GM21786 (cell line): ENCODE results near the gene MMP20.
"Not testable (repeated sequence)": the region's sequence is repeated elsewhere in the genome, so short reads cannot be mapped to it uniquely, and the experiment has no call there.

Experiments
- ATAC-seq: cut with Tn5 transposase; IDR thresholded peaks from one replicate; pipeline ENCODE4 v1.9.1; 2021; ENCODE audit not compliant: unreplicated experiment

The MMP20 gene, protein sequence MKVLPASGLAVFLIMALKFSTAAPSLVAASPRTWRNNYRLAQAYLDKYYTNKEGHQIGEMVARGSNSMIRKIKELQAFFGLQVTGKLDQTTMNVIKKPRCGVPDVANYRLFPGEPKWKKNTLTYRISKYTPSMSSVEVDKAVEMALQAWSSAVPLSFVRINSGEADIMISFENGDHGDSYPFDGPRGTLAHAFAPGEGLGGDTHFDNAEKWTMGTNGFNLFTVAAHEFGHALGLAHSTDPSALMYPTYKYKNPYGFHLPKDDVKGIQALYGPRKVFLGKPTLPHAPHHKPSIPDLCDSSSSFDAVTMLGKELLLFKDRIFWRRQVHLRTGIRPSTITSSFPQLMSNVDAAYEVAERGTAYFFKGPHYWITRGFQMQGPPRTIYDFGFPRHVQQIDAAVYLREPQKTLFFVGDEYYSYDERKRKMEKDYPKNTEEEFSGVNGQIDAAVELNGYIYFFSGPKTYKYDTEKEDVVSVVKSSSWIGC

DNA sequence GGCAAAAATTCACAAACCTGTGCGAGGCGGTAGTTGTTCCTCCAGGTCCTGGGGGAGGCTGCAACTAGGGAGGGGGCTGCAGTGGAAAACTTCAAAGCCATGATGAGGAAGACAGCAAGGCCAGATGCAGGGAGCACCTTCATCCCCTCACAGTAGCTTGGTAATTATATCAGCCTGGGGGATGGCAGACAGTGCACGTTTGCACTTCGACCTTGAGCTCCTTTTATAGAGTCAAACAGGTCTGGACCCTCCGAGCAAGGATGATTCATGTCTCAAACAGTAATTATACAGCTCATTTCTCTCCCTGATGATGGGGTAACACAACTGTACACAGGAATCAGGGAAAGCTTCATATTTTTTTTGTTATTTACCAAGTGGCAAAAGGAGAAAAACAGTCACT is at the start of gene MMP20:
TSS of gene MMP20 (minus strand) at position 156 of the 400 bp plus-strand sequence. CDS start at position 143, 13 bp downstream.
- ATAC-seq, result no peak

GRCh38 chr11:102669664-102670063 is 44.5 kb upstream of the MMP20 start:
- ATAC-seq, result no peak

GRCh38 chr11:102666331-102666957 is 41.3 kb upstream of the MMP20 start:
- ATAC-seq, result peak; percentile 54

- no peak for ATAC-seq
Observed at GRCh38 chr11:102664001-102664752, 39.0 kb upstream of the MMP20 start.

- ATAC-seq, result no peak
Observed at GRCh38 chr11:102662607-102663006, 37.5 kb upstream of the MMP20 start.

DNA sequence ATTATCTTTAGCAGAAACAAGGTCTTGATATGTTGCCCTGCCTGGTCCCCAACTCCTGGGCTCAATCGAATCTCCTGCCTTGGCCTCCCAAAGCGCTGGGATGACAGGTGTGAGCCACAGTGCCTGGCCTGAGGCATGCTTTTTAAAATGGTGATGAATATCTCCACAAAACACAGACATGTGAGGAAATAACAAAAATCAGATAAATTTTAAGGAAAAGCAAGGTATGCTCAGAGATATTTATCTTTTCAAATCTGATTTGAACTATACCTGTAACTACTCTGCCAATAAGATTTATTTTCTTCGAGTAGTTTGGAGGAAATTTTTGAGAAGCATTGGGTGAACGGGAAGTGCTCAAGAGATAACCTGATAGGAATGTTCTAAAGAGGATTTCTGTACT is 35.9 kb upstream of the MMP20 start:
- ATAC-seq, result no peak

GRCh38 chr11:102656528-102656927 is 31.4 kb upstream of the MMP20 start:
- no peak for ATAC-seq

DNA sequence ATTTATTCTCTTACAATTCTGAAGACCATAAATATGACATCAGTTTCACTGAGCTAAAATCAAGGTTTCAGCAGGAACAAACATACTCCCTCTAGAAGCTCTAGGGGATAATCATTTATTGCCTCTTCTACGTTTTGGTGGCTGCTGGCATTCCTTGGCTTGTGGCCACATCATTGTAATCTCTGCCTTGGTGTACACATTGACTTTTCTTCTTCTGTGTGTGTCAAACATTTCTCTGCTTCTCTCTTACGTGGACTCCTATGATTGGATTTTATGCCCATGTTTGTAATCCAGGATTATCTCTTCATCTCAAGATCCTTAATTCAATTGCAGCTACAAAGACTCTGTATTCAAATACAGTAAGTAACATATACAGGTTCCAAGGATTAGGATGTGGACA is 30.4 kb upstream of the MMP20 start:
- no peak for ATAC-seq

GRCh38 chr11:102654761-102655160 is 29.6 kb upstream of the MMP20 start:
- no peak for ATAC-seq

DNA sequence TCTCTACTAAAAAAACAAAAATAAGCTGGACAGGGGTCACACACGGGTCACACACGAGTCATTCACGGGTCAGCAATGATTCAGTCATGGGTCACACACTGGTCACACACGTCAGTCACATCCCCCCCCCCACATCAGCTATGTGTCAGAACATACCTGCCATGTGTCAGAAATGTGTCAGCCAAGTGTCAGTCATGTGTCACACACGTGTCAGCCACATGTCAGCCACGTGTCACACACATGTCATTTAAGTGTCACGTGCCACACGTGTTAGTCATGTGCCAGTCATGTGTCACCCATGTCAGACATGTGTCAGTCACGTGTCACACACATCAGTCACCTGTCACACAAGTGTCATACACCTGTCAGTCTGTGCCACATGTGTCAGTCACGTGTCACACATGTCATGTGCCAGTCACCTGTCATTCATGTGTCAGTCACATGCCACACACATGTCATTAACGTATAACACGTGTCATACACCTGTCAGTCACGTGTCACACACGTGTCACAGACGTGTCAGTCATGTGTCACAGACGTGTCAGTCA is 28.7 kb upstream of the MMP20 start:
- ATAC-seq, result no peak

- ATAC-seq, result no peak
Observed at GRCh38 chr11:102647430-102647829, 22.3 kb upstream of the MMP20 start.

GRCh38 chr11:102643941-102644340 is 18.8 kb upstream of the MMP20 start:
- ATAC-seq, result no peak

GRCh38 chr11:102640946-102641345 is 15.8 kb upstream of the MMP20 start:
- ATAC-seq, result no peak

- no peak for ATAC-seq
Observed at GRCh38 chr11:102639656-102640055, 14.5 kb upstream of the MMP20 start.

GRCh38 chr11:102637731-102638130 is 12.6 kb upstream of the MMP20 start:
- ATAC-seq, result no peak

DNA sequence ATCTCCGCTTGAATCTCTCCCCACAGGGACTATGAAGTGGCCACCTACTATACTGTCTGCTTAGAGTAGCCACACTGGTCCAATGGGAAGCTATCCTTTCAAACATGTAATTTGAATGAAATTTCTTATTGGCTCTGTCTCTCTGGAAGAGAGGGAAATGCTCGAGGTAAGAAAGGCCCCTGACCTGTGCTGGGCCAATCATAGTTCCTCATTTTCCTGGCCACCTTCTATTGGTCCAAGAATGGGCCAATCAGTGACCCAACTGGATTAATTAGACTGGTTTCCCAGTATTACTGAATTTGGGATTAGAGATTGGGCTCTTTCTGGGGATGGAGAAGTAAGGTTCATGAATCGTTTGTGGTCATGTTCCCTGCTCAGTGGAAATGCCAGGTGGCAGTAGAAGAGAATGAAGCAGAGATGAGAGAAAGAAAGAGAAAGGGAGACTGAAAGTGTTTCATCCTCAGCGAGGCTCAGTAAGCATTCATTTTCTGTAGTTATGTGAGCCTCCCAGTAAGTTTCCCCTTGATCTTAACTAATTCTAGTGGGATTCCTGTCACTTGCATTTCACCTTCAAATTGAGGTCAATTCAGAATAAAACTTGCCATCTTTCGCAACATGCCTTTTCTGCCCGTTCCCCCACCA is 8.4 kb upstream of the MMP20 start:
- ATAC-seq, result no peak

DNA sequence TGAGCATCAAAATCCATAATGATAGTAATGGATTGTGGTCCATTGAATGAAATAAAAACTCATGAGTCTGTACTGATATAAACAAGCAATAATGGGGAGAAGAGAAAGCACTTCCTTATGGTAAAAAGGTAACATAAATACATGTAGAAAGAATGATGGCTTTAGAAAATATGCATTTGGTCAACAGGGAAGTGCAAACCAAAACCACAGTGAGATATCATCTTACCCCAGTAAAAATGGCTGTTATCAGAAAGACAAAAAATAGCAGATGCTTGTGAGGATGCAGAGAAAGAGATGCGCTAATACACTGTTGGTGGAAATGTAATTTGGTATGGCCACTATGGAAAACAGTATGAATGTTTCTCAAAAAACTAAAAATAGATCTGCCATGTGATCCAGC is 6.9 kb upstream of the MMP20 start:
- no peak for ATAC-seq

DNA sequence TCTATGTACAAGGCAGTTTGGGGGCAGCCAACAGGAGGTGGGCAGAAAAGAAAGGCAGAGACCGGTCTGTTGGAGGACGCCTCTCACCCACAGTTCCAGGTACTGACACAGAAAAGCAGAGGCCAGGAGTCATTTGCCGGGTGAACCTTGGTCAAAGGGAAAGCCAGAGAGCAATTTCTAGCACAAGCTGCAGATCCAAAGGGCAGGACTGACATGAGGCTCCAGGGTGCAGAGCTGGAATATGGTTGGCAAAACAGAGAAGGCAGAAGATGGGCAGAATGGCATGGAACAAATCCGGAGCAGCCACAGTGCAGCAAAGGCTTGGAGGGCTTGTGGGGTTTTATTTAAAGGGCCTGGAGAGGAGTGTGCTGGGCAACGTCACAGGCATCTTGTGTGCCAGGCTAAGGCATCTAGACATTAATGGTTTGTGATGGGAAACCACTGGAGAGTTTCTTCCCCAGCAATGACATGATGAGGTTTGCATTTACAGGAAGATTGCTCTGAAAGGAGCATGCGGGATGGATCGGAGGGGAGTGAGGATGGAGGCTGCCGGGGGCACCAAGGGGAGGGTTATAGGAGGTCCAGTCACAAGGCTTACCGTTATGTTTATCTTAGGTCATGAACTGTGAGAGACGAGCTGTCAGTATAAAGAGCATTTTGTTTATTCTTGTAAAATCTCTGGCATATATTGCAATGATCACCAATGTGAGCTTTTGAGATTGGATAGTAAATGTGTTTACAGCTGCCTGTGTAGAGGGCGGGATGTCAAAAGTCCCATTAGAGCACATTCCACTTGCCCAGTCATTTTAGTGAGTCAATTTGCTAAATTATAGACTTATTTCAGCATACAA is 5.7 kb upstream of the MMP20 start:
- ATAC-seq, result no peak

DNA sequence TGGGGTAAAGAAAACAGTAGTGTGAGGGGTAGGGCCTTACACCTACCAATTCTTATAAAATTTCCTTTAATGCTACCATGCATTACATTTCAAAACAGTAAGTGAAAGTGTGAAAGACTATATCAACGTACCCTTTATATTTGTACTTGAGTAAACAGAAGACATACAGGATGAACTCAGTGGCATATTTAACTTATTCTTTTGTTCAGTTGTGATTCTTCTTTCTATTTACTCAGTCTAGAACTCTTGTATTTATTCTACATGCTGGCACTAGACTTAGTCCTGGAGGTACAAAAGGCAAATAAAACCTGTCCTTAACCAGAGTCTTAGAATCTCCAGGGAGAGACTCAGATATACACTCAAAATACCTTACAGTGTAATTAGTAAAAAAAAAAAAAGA is 4.8 kb upstream of the MMP20 start:
- ATAC-seq, result not testable (repeated sequence)

GRCh38 chr11:102626676-102627075 is 1.5 kb upstream of the MMP20 start:
- no peak for ATAC-seq
